ACC112 (cell line): ENCODE data around the gene TCTN1.

ENCODE experiments used
- H2AFZ ChIP-seq: fragments of 200-600 bp; sonication (generic); one replicate; pipeline ENCODE4 v1.6.0; 2017; ENCODE audit warnings: antibody characterized with exemption, low read length; ENCODE audit not compliant: unreplicated experiment
- H3K27ac ChIP-seq: fragments of 200-600 bp; sonication (generic); 2 replicates; pipeline ENCODE4 v1.5.1; 2014; ENCODE audit warnings: low read depth, mild to moderate bottlenecking, antibody characterized with exemption, low read length, moderate library complexity
- H3K27me3 ChIP-seq: fragments of 200-600 bp; sonication (generic); 2 replicates; pipeline ENCODE4 v1.6.1; 2014; ENCODE audit warnings: mild to moderate bottlenecking, antibody characterized with exemption, low read length, moderate library complexity, mixed read lengths; ENCODE audit not compliant: insufficient read depth
- H3K36me3 ChIP-seq: fragments of 200-600 bp; sonication (generic); 2 replicates; pipeline ENCODE4 v1.6.1; 2016; ENCODE audit warnings: mild to moderate bottlenecking, antibody characterized with exemption, low read length, moderate library complexity, mixed read lengths; ENCODE audit not compliant: insufficient read depth
- H3K4me1 ChIP-seq: fragments of 200-600 bp; sonication (generic); one replicate; pipeline ENCODE4 v1.6.1; 2016; ENCODE audit warnings: low read length, mixed read lengths; ENCODE audit not compliant: insufficient read depth, unreplicated experiment, control insufficient read depth
- H3K4me3 ChIP-seq: fragments of 200-600 bp; sonication (generic); 2 replicates; pipeline ENCODE4 v1.5.1; 2014; ENCODE audit warnings: mild to moderate bottlenecking, low read depth, low read length
- H3K79me2 ChIP-seq: fragments of 200-600 bp; sonication (generic); one replicate; pipeline ENCODE4 v1.6.0; 2016; ENCODE audit warnings: low read length; ENCODE audit not compliant: control insufficient read depth, unreplicated experiment, insufficient read depth

Gene TCTN1

GRCh38 chr12:110613071-110613770 lies 708 bp upstream of the TCTN1 start:
- Histone ChIP-seq H3K4me3 (peak overlapping the region; percentile 80), H3K27ac (no peak overlapping the region), H3K27me3 (no peaks in the 10 kb centered on the region), H3K36me3 (no peaks in the 10 kb centered on the region), H3K4me1 (no peaks in the 10 kb centered on the region), H2AFZ (peak overlapping the region; percentile 97), H3K79me2 (peaks cover 6% of the 10 kb centered on the region)

- Histone ChIP-seq H3K27me3 (no peaks in the 10 kb centered on the region), H3K4me1 (peaks cover 7% of the 10 kb centered on the region), H2AFZ (no peak overlapping the region), H3K79me2 (peaks cover 6% of the 10 kb centered on the region), H3K36me3 (no peaks in the 10 kb centered on the region), H3K4me3 (no peak overlapping the region; the same call in 1 of the 2 replicates), H3K27ac (no peak overlapping the region)
Measured at GRCh38 chr12:110615171-110615570, 1.2 kb downstream of the TCTN1 start.

GRCh38 chr12:110616471-110617115 lies 2.7 kb downstream of the TCTN1 start:
- Histone ChIP-seq H3K4me3 (no peak overlapping the region), H3K79me2 (peaks cover 6% of the 10 kb centered on the region), H3K36me3 (no peaks in the 10 kb centered on the region), H3K27ac (no peak overlapping the region), H2AFZ (no peak overlapping the region), H3K27me3 (no peaks in the 10 kb centered on the region), H3K4me1 (peaks cover 7% of the 10 kb centered on the region)

GRCh38 chr12:110619534-110619953 lies 5.6 kb downstream of the TCTN1 start:
- H3K27ac ChIP-seq: no peak overlapping the region
- H3K36me3 ChIP-seq: no peaks in the 10 kb centered on the region
- H3K79me2 ChIP-seq: peaks cover 3% of the 10 kb centered on the region
- no peaks in the 10 kb centered on the region for H3K27me3 ChIP-seq
- H3K4me3 ChIP-seq: no peak overlapping the region
- no peak overlapping the region for H2AFZ ChIP-seq
- peaks cover 7% of the 10 kb centered on the region for H3K4me1 ChIP-seq

GRCh38 chr12:110622582-110622981 lies 8.7 kb downstream of the TCTN1 start:
- no peaks in the 10 kb centered on the region for H3K27me3 ChIP-seq
- H3K36me3 ChIP-seq: no peaks in the 10 kb centered on the region
- H3K79me2 ChIP-seq: no peaks in the 10 kb centered on the region
- H3K4me3 ChIP-seq: no peak overlapping the region
- peaks cover 7% of the 10 kb centered on the region for H3K4me1 ChIP-seq
- H2AFZ ChIP-seq: no peak overlapping the region
- no peak overlapping the region for H3K27ac ChIP-seq

- Histone ChIP-seq H3K36me3 (peaks cover 6% of the 10 kb centered on the region; the same call in 1 of the 2 replicates), H3K4me3 (no peak overlapping the region), H2AFZ (no peak overlapping the region), H3K4me1 (no peaks in the 10 kb centered on the region), H3K79me2 (no peaks in the 10 kb centered on the region), H3K27ac (no peak overlapping the region), H3K27me3 (no peaks in the 10 kb centered on the region)
Measured at GRCh38 chr12:110627500-110628195, 13.7 kb downstream of the TCTN1 start.

GRCh38 chr12:110635055-110635454 lies 21.1 kb downstream of the TCTN1 start:
- H3K4me1 ChIP-seq: peaks cover 11% of the 10 kb centered on the region
- H3K36me3 ChIP-seq: peaks cover 6% of the 10 kb centered on the region; the same call in 1 of the 2 replicates
- H2AFZ ChIP-seq: no peak overlapping the region
- H3K27me3 ChIP-seq: no peaks in the 10 kb centered on the region
- H3K4me3 ChIP-seq: no peak overlapping the region
- no peak overlapping the region for H3K27ac ChIP-seq
- H3K79me2 ChIP-seq: no peaks in the 10 kb centered on the region

GRCh38 chr12:110636516-110636915 lies 22.6 kb downstream of the TCTN1 start:
- H3K79me2 ChIP-seq: no peaks in the 10 kb centered on the region
- H3K4me3 ChIP-seq: no peak overlapping the region
- H3K36me3 ChIP-seq: peaks cover 14% of the 10 kb centered on the region; the same call in 1 of the 2 replicates
- H3K27me3 ChIP-seq: no peaks in the 10 kb centered on the region
- peaks cover 17% of the 10 kb centered on the region for H3K4me1 ChIP-seq
- H3K27ac ChIP-seq: no peak overlapping the region
- no peak overlapping the region for H2AFZ ChIP-seq

GRCh38 chr12:110637869-110638441 lies 24.0 kb downstream of the TCTN1 start:
- Histone ChIP-seq H3K4me3 (no peak overlapping the region), H3K36me3 (0 out of 2 replicates have a peak, but pooled peaks cover 8% of the 10 kb centered on the region), H3K4me1 (peaks cover 17% of the 10 kb centered on the region), H3K79me2 (no peaks in the 10 kb centered on the region), H3K27ac (no peak overlapping the region), H3K27me3 (no peaks in the 10 kb centered on the region), H2AFZ (no peak overlapping the region)

GRCh38 chr12:110638796-110639195 lies 24.9 kb downstream of the TCTN1 start:
- Histone ChIP-seq H3K79me2 (no peaks in the 10 kb centered on the region), H2AFZ (no peak overlapping the region), H3K36me3 (0 out of 2 replicates have a peak, but pooled peaks cover 8% of the 10 kb centered on the region), H3K4me3 (no peak overlapping the region), H3K27ac (no peak overlapping the region), H3K4me1 (peaks cover 17% of the 10 kb centered on the region), H3K27me3 (no peaks in the 10 kb centered on the region)
